CD4-positive, alpha-beta T cell treated with Interleukin-21 for 1 hour (primary cell): Measurements from ENCODE around the gene FAIM2.

Source experiments
- DNase-seq: peaks from one replicate; pipeline ENCODE4 v3.0.0-alpha.2; 2020

The FAIM2 gene

GRCh38 chr12:49939307-49939706 is 35.6 kb upstream of the FAIM2 start:
- DNase-seq = no peak

GRCh38 chr12:49937639-49938300 is 34.1 kb upstream of the FAIM2 start:
- DNase-seq = no peak

GRCh38 chr12:49936925-49937324 is 33.2 kb upstream of the FAIM2 start:
- DNase-seq = no peak

GRCh38 chr12:49934505-49934904 is 30.8 kb upstream of the FAIM2 start:
- no peak for DNase-seq

- no peak for DNase-seq
These were observed 30.1 kb upstream of the FAIM2 start for GRCh38 chr12:49933796-49934195.

GRCh38 chr12:49932533-49933130 is 28.9 kb upstream of the FAIM2 start:
- no peak for DNase-seq

GRCh38 chr12:49932023-49932422 is 28.3 kb upstream of the FAIM2 start:
- no peak for DNase-seq

GRCh38 chr12:49930515-49931288 is 27.0 kb upstream of the FAIM2 start:
- no peak for DNase-seq

- DNase-seq = no peak
These were observed 25.9 kb upstream of the FAIM2 start for GRCh38 chr12:49929581-49929980.

GRCh38 chr12:49928471-49928870 is 24.8 kb upstream of the FAIM2 start:
- no peak for DNase-seq

- DNase-seq = no peak
These were observed 21.9 kb upstream of the FAIM2 start for GRCh38 chr12:49925433-49926204.

GRCh38 chr12:49924628-49925246 is 21.0 kb upstream of the FAIM2 start:
- DNase-seq = no peak

GRCh38 chr12:49923880-49924556 is 20.3 kb upstream of the FAIM2 start:
- DNase-seq = no peak

GRCh38 chr12:49923035-49923644 is 19.4 kb upstream of the FAIM2 start:
- DNase-seq = no peak

- no peak for DNase-seq
These were observed 18.8 kb upstream of the FAIM2 start for GRCh38 chr12:49922349-49923034.

- no peak for DNase-seq
These were observed 18.2 kb upstream of the FAIM2 start for GRCh38 chr12:49921936-49922335.

GRCh38 chr12:49921299-49921698 is 17.6 kb upstream of the FAIM2 start:
- no peak for DNase-seq

GRCh38 chr12:49920915-49921286 is 17.2 kb upstream of the FAIM2 start:
- no peak for DNase-seq

- DNase-seq = no peak
These were observed 16.7 kb upstream of the FAIM2 start for GRCh38 chr12:49920241-49920914.

- no peak for DNase-seq
These were observed 14.1 kb upstream of the FAIM2 start for GRCh38 chr12:49917788-49918173.
